Epithelial cell of proximal tubule (primary cell): ENCODE measurements around the gene PTPRN2. TPM values are rescaled to one million over a fixed set of nuclear protein-coding genes. Genes with fewer than 3 reads are reported as not detected.

ENCODE experiments used
- DNase-seq: peaks from one replicate; pipeline ENCODE4 v3.0.0-alpha.2; 2011; ENCODE audit warnings: low read depth
- H3K4me3 ChIP-seq: 2 replicates; pipeline ENCODE4 v1.5.1; 2011; ENCODE audit warnings: low read depth, mild to moderate bottlenecking, low read length
- total RNA-seq: library from RNA; depleted of rRNA; stranded (reverse); fragments of >200 nt; gene quantifications from 2 replicates; pipeline ENCODE4 v1.2.3, GENCODE V29; 2015
- TF ChIP-seq, protein P1 (sequence below): conservative IDR thresholded peaks from 2 replicates; pipeline ENCODE4 v1.5.1; 2012; ENCODE audit warnings: low read depth, mild to moderate bottlenecking, low read length

The PTPRN2 gene
- total RNA-seq, 1 donor from 2014 or later = 2.8 TPM

DNA sequence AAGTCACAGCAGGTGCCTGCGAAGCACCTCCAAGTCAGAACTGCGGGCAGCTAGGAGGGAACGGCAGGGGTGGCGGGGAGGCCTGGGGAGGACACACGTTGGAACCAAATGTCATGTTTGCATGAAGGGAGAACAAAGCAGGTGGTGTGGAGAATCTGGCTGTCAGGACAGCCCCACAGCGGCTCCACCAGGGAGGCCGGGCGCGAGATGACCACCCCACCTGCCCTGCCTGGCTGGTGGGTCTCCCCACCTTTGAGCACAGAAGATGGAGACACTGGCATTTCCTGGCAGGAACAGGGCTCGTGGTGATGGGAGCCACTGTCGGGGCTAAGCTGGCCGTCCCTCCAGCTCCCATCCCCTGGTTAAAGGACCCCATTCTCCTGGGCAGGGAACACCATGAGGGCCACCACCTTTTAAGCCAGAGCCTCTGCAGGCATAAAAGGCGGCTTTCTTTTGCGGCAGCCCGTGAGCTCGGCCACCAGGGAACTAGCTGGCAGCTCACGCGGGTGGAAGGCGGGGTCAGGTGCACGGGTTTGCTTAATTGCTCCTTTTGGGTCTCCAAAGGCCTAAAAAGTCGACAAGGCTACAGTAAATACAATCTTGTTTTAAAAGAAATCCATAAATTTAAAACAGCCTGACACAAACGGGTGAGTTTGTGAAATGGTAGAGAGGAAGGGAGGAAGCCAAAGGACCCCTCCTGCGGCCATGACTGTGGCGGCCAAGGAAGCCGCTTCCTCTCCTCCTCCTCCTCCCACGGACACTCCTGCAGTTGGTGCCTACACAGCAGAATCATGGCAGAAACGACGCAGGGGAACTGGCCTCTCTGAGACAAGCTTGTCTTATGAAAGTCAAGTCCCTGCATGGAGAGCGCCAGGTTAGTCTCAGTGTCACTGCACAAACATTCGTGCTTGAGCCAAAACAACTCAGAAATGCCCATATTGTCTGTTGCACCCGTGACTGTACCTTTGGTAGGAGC lies 1037.0 kb downstream of the PTPRN2 start:
- TF ChIP-seq, protein P1, sequence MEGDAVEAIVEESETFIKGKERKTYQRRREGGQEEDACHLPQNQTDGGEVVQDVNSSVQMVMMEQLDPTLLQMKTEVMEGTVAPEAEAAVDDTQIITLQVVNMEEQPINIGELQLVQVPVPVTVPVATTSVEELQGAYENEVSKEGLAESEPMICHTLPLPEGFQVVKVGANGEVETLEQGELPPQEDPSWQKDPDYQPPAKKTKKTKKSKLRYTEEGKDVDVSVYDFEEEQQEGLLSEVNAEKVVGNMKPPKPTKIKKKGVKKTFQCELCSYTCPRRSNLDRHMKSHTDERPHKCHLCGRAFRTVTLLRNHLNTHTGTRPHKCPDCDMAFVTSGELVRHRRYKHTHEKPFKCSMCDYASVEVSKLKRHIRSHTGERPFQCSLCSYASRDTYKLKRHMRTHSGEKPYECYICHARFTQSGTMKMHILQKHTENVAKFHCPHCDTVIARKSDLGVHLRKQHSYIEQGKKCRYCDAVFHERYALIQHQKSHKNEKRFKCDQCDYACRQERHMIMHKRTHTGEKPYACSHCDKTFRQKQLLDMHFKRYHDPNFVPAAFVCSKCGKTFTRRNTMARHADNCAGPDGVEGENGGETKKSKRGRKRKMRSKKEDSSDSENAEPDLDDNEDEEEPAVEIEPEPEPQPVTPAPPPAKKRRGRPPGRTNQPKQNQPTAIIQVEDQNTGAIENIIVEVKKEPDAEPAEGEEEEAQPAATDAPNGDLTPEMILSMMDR = no peak
- no peak overlapping the region for H3K4me3 ChIP-seq
- no peak for DNase-seq

DNA sequence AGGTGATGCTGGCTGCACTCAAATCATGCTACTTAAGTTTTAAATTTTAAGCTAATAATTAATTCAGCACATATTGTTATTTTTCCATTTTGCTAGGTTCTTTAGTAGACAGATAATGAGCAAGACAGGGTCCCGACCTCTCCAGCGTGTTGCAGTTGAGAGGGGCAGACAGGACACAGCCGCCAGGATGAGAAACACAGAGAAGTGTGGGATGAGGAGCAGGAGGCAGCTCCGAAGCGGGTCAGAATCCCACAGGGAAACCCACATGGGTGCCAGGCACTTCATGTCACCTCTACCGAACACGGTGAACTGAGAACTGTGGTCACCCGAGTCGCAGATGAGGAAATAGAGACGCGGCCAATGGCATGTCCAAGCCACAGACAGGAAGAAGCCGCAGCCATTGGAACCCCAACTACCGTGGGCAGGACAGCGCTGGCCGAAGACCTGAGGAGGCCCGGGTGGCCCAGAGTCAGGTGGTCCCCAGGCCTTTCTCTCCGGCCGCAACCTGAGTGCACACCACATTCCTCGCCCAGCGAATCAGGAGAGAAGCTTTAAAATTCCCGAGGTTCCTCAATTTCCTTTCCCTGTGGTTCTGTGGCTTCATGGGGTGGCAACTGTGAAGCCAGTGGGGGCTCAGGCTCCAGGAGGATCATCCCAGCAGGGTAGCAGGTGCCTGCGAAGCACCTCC lies 1037.9 kb downstream of the PTPRN2 start:
- TF ChIP-seq, protein P1 = no peak
- H3K4me3 ChIP-seq = no peak overlapping the region
- DNase-seq = no peak

DNA sequence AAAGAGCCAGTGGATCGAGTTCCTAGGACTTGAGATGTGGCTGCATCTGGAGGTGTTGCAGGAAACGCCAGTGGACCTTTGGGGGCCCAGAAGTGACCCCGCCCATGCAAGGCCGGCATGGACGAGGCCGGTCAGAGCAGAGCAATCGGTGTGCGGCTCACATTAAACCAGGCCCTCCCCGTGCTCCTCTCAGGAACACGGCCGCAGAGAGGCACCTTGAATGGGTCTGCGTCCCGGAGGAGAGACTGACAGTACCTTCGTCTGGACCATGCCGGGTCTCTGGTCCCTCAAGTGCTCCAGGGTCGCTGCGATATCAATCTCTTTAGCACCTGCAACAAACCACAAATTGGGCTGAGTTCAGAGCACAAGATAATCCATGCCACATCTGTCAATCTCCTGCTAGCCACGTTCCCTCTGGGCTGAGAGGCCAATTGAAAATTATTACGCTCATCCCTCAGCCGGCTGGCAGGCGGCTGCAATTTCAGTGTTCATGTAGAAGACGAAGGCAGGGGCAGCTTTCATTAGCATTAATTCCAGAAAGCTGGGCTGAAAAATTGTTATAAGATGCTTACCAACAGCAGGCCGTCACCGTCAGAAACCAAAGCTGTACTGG lies 1038.8 kb downstream of the PTPRN2 start:
- TF ChIP-seq, protein P1 = no peak

DNA sequence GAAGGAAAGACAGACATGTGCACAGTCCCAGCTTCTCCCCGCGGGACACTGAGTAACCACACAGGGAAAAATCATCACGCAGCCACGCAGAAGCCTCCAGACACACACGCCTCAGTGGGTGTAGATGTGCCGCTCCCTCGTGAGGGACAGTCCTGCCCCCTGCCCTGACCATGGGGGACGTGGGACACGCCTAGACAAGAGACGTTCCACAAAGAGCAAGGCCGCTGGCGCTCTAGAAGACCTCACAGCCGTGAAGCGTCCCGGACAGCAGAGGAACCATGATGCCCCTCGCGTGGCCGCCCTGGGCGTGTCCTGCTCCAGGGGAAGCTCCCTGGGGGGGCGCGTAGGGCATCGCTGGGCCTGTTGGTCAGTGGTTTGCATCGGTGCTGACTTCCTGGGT lies 1040.0 kb downstream of the PTPRN2 start:
- no peak for DNase-seq
- H3K4me3 ChIP-seq = no peak overlapping the region
- TF ChIP-seq, protein P1 = no peak

More for the DNA sequence above, 1038.8 kb downstream of the PTPRN2 start:
- H3K4me3 ChIP-seq = no peak overlapping the region
- DNase-seq = no peak

DNA sequence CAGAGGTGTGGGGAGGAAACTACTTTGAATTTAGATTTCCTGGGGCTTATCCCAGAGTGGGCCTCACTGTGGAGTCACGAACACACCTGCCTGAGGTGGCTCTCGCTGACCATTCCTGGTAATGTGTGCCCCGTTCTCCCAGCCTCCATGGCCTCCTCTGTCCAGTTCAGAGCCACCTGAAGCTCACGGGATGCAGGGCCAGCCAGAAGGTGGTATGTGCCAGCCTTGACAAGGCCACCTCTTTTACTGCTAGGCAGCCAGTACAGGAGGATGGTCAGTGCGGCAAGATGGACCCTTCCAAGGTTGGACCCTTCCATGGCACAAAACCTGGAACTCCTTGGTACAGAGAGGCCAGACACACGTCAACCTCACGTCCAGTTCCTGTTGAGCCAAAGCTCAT lies 1040.5 kb downstream of the PTPRN2 start:
- no peak for DNase-seq
- no peak overlapping the region for H3K4me3 ChIP-seq
- TF ChIP-seq, protein P1 = no peak

DNA sequence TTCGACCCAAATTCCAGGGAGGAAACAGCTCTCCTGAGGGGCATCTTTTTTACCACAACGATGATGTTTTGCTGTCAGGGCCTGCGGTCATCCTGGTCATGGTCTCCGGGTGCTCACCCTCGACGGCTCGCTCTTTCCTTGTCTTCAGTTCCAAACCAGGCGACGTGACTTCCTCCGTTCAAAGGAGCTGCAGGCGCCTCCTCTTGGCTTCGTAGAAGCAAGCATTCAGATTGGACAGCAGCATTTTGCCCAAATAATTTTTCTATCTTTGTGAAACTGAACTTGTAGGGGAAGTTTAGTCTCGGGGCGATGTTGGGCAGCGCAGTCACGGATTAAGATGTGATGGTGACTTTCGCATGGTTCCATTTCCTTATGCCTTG lies 1042.0 kb downstream of the PTPRN2 start:
- TF ChIP-seq, protein P1 = no peak
- no peak overlapping the region for H3K4me3 ChIP-seq
- DNase-seq = no peak
